ENCODE results near the gene BTG4. TPM values are rescaled to one million over a fixed set of nuclear protein-coding genes. Genes with fewer than 3 reads are reported as not detected.

Gene BTG4
- total and polyA plus RNA-seq, 2 of the 8 experiments (the other 6 are each of a cell fraction or from before 2014, with no cell fraction given): 0.06 TPM; not detected in 1

- Histone ChIP-seq H3K23me2 (ENCODE audit: low read depth, low read length) (no peaks in the 10 kb centered on the region), H3K23ac (ENCODE audit: insufficient read length) (no peak overlapping the region), H3K9me3 (ENCODE audit: insufficient read depth in 2 of 2, low read depth in 1 of 2, low read length in 1 of 2) (no peaks in the 10 kb centered on the region), H3K27me3 (replicated peaks in 1 of 4; ENCODE audit: control insufficient read depth in 3 of 4, extremely low read depth in 1 of 4, insufficient read depth in 3 of 4, low read length in 3 of 4) (peaks cover 0 to 3% (median 0%) of the 10 kb centered on the region in 4 experiments; a peak in 1 of 7 replicates), H3K4me1 (replicated peaks in 1 of 4; ENCODE audit: control insufficient read depth in 3 of 4, insufficient read depth in 4 of 4, low read length in 3 of 4) (no peaks in the 10 kb centered on the region), H3K18ac (ENCODE audit: extremely low read depth, low read length) (no peak overlapping the region), H4K20me1 (replicated peaks in 1 of 2; ENCODE audit: control insufficient read depth in 1 of 2, insufficient read depth in 2 of 2, low read length in 2 of 2) (no peaks in the 10 kb centered on the region), H4K5ac (ENCODE audit: insufficient read length, low read depth, low read length) (no peak overlapping the region), H2AFZ (ENCODE audit: low read length) (no peak overlapping the region), H3K27ac (ENCODE audit: low read depth, low read length) (no peak overlapping the region), H2BK20ac (ENCODE audit: low read length) (no peak overlapping the region), H3K56ac (replicated peaks; ENCODE audit: insufficient read length, low read depth, low read length) (no peak overlapping the region), H2AK5ac (ENCODE audit: low read depth, low read length) (no peak overlapping the region), H4K91ac (replicated peaks; ENCODE audit: insufficient read length, low read length) (no peak overlapping the region), H3K4me2 (ENCODE audit: insufficient read depth in 1 of 2, low read depth in 2 of 2, low read length in 2 of 2) (no peak overlapping the region), H3K79me2 (ENCODE audit: control insufficient read depth in 1 of 2, insufficient read depth in 2 of 2, low read length in 2 of 2) (no peaks in the 10 kb centered on the region), H2BK12ac (ENCODE audit: low read depth, low read length) (no peak overlapping the region), H3K9ac (replicated peaks in 1 of 4; ENCODE audit: extremely low read depth in 1 of 4, low read depth in 3 of 4, low read length in 3 of 4) (no peak overlapping the region), H3K79me1 (ENCODE audit: low read depth, low read length) (no peaks in the 10 kb centered on the region), H2BK120ac (replicated peaks; ENCODE audit: low read depth, low read length) (no peak overlapping the region), H3K4me3 (ENCODE audit: extremely low read depth in 1 of 4, insufficient read depth in 2 of 4, low read depth in 3 of 4, low read length in 4 of 4) (no peak overlapping the region), H3K4ac (replicated peaks; ENCODE audit: insufficient read length, low read depth, low read length) (no peak overlapping the region), H2BK5ac (ENCODE audit: low read depth, low read length) (no peak overlapping the region), H3K36me3 (ENCODE audit: control insufficient read depth in 2 of 4, insufficient read depth in 4 of 4, low read length in 3 of 4) (no peaks in the 10 kb centered on the region), H2BK15ac (ENCODE audit: low read length) (no peak overlapping the region), H3K14ac (ENCODE audit: insufficient read length) (no peak overlapping the region), H4K8ac (ENCODE audit: extremely low read depth, insufficient read depth, low read length) (no peak overlapping the region)
- FAIRE-seq (no peak), DNase-seq (ENCODE audit: low read depth in 1 of 2, low spot score in 2 of 2) (no peak)
- POLR2A ChIA-PET (ENCODE audit: partially characterized antibody): no interaction called here
- CTCF ChIA-PET (ENCODE audit: partially characterized antibody): interaction anchor here (0.6 to 1.1 kb wide), 2 partner anchors 84 to 511 kb away, joined by 3 to 5 read pairs; no protein-coding TSS in a partner anchor
- 95% methylated on average over 2 of the region's 2 CpGs; no CpG with 5 or more reads in 1 of the 2 experiments for WGBS, 2 experiments (ENCODE audit: extremely low coverage in 1 of 2, insufficient coverage in 1 of 2, insufficient read length in 1 of 2, insufficient replicate concordance in 2 of 2, low coverage in 1 of 2, low lambda C conversion rate in 2 of 2, missing lambda C conversion rate in 1 of 2)
- TF ChIP-seq TCF12 (IDR thresholded peaks at IDR 0.05; ENCODE audit: low read depth, low read length) (no peak), SP4 (IDR thresholded peaks at IDR 0.05; ENCODE audit: low read length) (no peak), EZH2 (IDR thresholded peaks at IDR 0.05; ENCODE audit: low read depth, low read length, severe bottlenecking) (no peak), PHF8 (conservative IDR thresholded peaks at IDR 0.05; ENCODE audit: low read depth, low read length) (no peak), EGR1 (IDR thresholded peaks at IDR 0.05; ENCODE audit: borderline replicate concordance, low read depth, low read length) (no peak), RNF2 (IDR thresholded peaks at IDR 0.05; ENCODE audit: borderline replicate concordance, low read depth, low read length, missing control alignments, poor library complexity, severe bottlenecking) (no peak), CHD2 (IDR thresholded peaks at IDR 0.05; ENCODE audit: low read length) (no peak), JUN (IDR thresholded peaks at IDR 0.05; ENCODE audit: low read depth, low read length) (no peak), NANOG (IDR thresholded peaks at IDR 0.05; ENCODE audit: insufficient read depth, low read depth, low read length, poor library complexity, severe bottlenecking) (no peak), CBX8 (IDR thresholded peaks at IDR 0.05; ENCODE audit: borderline replicate concordance, low read depth, low read length) (no peak), GABPA (IDR thresholded peaks at IDR 0.05; ENCODE audit: borderline replicate concordance, insufficient read depth, low read length) (no peak), TEAD4 (IDR thresholded peaks at IDR 0.05; ENCODE audit: low read depth, low read length) (no peak), SIX5 (IDR thresholded peaks at IDR 0.05; ENCODE audit: low read depth, low read length) (no peak)
- TF ChIP-seq, protein P1, sequence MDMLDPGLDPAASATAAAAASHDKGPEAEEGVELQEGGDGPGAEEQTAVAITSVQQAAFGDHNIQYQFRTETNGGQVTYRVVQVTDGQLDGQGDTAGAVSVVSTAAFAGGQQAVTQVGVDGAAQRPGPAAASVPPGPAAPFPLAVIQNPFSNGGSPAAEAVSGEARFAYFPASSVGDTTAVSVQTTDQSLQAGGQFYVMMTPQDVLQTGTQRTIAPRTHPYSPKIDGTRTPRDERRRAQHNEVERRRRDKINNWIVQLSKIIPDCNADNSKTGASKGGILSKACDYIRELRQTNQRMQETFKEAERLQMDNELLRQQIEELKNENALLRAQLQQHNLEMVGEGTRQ (IDR thresholded peaks at IDR 0.05; ENCODE audit: low read length): no peak
Measured at GRCh38 chr11:111520560-111520959, 8.4 kb upstream of the BTG4 start.

All from H1 (cell line).